Measurements from ENCODE around the gene FGFR3.

The FGFR3 gene

GRCh38 chr4:1802720-1803522, 9.8 kb downstream of the FGFR3 start:
- DNase-seq (ENCODE audit: low spot score), result no peak

DNA sequence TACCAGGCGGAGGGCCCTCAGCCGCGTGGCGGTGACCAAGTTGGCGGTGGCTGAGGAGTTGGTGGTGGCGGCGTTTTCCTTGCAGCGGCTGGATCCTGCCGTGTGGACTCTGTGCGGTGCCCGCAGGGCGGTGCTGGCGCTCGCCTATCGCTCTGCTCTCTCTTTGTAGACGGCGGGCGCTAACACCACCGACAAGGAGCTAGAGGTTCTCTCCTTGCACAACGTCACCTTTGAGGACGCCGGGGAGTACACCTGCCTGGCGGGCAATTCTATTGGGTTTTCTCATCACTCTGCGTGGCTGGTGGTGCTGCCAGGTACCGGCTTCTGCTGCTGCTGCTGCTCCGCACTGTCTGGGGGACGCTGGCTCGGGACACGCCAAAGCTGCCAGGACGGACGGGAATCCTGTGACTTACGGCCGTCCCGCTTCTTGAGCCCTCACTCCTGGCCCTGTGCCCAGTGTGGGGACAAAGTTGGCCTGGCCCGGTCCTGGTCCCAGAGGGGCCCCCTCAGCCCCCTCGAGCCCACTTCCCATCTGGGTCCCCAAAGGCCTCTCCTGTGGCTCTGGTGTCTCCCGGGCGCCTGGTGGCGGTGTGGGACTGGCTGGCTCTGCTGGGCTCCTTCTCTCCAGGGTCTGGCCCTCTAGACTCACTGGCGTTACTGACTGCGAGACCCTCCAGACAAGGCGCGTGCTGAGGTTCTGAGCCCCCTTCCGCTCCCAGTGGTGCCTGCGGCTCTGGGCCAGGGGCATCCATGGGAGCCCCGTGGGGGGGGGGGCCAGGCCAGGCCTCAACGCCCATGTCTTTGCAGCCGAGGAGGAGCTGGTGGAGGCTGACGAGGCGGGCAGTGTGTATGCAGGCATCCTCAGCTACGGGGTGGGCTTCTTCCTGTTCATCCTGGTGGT, 10.7 kb downstream of the FGFR3 start:
- DNase-seq (ENCODE audit: low spot score), result no peak

DNA sequence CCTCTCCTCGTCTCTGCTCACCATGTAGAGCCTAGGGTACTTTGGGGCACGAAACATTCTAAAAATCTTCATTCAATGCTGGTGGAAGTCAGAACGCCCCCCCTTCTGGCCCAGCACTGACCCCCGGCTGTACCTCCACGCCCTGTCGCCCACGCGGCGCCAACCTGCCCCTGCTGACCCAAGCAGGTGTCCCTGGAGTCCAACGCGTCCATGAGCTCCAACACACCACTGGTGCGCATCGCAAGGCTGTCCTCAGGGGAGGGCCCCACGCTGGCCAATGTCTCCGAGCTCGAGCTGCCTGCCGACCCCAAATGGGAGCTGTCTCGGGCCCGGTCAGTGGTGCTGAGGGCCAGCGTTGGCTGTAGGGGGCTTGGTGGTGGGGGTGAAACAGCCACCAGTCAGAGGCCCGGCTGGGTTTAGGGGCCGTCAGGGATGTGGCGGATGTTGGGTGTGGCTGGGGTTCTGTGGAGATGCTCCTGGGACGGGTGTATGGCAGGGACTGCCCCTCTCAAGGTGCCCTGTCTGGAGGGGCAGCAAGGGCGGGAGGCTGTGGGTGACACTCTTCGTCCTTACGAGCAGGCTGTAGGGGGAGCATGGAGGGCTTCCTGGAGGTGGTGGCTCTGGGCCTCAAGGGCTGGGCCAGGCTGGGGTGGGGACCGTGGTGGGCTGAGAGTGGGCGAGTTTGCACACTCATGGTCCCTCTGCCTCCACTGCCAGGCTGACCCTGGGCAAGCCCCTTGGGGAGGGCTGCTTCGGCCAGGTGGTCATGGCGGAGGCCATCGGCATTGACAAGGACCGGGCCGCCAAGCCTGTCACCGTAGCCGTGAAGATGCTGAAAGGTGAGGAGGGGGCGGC, 11.8 kb downstream of the FGFR3 start:
- DNase-seq (ENCODE audit: low spot score), result no peak

DNA sequence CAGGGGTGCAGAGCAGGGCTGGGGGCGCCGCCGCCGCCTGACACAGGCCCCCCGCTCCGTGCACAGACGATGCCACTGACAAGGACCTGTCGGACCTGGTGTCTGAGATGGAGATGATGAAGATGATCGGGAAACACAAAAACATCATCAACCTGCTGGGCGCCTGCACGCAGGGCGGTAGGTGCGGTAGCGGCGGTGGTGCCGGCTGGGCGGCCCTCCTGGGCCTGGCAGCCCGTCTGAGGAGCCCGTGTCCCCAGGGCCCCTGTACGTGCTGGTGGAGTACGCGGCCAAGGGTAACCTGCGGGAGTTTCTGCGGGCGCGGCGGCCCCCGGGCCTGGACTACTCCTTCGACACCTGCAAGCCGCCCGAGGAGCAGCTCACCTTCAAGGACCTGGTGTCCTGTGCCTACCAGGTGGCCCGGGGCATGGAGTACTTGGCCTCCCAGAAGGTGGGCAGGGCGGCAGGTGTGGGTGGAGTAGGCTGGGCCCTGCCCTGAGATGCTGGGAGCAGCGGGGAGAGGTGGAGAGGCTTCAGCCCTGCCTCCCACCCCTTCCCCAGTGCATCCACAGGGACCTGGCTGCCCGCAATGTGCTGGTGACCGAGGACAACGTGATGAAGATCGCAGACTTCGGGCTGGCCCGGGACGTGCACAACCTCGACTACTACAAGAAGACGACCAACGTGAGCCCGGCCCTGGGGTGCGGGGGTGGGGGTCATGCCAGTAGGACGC, 12.6 kb downstream of the FGFR3 start:
- no peak for DNase-seq (ENCODE audit: low spot score)

GRCh38 chr4:1806223-1806564, 13.1 kb downstream of the FGFR3 start:
- no peak for DNase-seq (ENCODE audit: low spot score)

- DNase-seq (ENCODE audit: low spot score), result no peak
These were observed 13.7 kb downstream of the FGFR3 start for GRCh38 chr4:1806596-1807331.

DNA sequence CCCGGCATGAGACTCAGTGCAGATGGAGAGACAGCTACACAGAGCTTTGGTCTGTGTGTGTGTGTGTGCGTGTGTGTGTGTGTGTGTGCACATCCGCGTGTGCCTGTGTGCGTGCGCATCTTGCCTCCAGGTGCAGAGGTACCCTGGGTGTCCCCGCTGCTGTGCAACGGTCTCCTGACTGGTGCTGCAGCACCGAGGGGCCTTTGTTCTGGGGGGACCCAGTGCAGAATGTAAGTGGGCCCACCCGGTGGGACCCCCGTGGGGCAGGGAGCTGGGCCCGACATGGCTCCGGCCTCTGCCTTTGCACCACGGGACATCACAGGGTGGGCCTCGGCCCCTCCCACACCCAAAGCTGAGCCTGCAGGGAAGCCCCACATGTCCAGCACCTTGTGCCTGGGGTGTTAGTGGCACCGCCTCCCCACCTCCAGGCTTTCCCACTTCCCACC, 14.3 kb downstream of the FGFR3 start:
- no peak for DNase-seq (ENCODE audit: low spot score)

DNA sequence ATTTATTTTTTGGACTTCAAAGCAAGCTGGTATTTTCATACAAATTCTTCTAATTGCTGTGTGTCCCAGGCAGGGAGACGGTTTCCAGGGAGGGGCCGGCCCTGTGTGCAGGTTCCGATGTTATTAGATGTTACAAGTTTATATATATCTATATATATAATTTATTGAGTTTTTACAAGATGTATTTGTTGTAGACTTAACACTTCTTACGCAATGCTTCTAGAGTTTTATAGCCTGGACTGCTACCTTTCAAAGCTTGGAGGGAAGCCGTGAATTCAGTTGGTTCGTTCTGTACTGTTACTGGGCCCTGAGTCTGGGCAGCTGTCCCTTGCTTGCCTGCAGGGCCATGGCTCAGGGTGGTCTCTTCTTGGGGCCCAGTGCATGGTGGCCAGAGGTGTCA, 15.3 kb downstream of the FGFR3 start:
- no peak for DNase-seq (ENCODE audit: low spot score)

- no peak for DNase-seq (ENCODE audit: low spot score)
These were observed 16.0 kb downstream of the FGFR3 start for GRCh38 chr4:1808851-1809753.

DNA sequence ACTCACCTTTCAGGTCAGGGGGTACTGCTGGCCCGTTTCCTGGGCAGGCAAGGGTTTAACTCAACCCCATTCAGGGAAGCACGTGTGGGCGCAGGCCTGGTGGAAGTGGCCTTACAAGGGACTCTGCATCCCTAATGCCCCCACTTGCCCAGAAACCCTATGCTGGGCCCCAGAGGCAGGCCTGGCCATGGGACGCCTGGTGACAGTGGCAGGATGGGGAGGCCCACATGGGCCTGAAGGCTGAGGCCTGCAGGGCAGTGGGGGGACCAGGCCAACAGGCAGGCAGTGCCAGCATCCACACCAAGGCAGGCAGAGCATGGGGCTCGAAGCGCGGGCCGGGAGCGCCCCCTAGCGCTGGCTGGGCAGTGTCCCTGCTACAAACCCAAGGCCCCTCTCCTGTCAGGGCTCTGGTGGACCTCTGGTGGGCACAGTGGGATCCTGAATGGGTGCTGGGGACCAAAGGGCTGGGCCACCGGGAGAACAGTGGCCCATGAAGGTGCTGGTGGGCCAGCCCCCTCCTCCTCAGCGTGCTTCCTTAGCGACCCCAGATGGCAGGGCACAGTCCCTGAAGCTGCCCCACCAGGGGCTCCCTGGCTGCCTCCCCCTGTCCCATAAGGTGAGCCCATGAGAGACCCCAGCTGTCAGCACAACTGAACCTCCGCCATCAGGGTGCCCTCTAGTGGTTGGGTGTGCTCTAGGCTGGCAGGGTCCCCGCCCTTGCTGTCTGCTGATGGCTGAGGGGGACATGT, 16.8 kb downstream of the FGFR3 start:
- peak; percentile 35 for DNase-seq (ENCODE audit: low spot score)

DNA sequence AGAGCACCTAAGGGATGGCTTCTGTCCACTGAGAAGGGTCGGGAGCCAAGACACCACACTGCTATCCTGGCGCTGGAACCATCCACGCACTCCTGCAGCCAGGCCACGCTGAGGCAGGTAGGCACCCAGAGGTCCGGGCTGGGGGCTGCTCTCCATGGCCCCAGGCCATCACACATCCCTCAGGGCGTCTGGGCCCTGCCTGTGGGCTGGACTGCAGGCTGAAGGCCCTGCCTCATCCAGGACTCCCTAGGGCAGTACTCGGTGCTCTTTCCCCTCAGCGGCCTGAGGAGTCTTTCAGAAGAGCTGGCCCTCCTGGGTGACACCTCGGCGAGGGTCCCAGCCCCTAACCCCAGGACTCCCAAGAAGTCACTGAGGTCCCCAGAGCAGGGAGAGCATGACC, 17.7 kb downstream of the FGFR3 start:
- no peak for DNase-seq (ENCODE audit: low spot score)

- no peak for DNase-seq (ENCODE audit: low spot score)
These were observed 19.6 kb downstream of the FGFR3 start for GRCh38 chr4:1812720-1813119.

GRCh38 chr4:1813231-1813630, 20.1 kb downstream of the FGFR3 start:
- no peak for DNase-seq (ENCODE audit: low spot score)

- DNase-seq (ENCODE audit: low spot score), result no peak
These were observed 20.8 kb downstream of the FGFR3 start for GRCh38 chr4:1813915-1814314.

- DNase-seq (ENCODE audit: low spot score), result no peak
These were observed 21.4 kb downstream of the FGFR3 start for GRCh38 chr4:1814453-1814852.

DNA sequence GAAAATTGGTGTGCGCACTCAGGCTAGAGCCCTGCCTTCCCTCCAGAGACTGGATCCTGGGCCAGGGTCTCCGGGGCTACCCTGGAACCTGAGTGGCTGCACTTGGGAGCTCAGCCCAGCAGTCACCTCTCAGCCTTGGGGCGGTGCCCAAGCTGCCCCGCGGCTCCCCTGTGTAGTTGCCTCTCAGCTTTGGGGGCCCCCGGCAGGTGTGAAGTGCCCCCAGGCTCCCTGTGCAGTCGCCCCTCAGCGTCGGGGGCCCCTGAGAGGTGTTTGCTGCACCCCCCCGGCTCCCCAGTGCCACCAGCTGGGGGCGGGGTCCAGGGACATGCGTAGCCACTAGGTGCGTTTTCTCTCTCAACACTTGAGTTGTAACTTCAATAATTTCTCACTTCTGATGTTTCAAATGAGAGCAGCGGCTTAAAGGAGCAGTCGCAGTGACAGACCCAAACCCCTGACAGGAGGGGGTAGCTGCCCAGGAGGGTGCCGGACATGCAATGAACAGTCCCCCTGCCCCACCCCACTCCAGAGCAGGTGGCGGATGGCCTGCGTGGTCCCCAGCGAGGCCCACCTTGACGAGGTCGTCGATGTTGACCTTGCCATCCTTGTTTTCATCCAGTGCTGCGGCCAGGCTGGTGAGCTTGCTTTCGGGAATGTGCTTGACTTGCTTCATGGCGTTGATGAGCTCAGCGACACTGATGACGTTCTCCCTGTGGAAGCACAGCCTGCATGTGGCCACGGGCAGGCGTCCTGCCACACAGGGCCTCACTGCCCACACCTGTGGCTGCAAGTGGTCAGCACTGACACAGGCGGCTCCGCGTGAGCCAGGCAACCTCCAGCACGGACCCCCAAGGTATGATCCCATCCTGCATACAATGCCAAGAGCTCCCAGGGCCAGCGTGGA, 22.3 kb downstream of the FGFR3 start:
- no peak for DNase-seq (ENCODE audit: low spot score)

DNA sequence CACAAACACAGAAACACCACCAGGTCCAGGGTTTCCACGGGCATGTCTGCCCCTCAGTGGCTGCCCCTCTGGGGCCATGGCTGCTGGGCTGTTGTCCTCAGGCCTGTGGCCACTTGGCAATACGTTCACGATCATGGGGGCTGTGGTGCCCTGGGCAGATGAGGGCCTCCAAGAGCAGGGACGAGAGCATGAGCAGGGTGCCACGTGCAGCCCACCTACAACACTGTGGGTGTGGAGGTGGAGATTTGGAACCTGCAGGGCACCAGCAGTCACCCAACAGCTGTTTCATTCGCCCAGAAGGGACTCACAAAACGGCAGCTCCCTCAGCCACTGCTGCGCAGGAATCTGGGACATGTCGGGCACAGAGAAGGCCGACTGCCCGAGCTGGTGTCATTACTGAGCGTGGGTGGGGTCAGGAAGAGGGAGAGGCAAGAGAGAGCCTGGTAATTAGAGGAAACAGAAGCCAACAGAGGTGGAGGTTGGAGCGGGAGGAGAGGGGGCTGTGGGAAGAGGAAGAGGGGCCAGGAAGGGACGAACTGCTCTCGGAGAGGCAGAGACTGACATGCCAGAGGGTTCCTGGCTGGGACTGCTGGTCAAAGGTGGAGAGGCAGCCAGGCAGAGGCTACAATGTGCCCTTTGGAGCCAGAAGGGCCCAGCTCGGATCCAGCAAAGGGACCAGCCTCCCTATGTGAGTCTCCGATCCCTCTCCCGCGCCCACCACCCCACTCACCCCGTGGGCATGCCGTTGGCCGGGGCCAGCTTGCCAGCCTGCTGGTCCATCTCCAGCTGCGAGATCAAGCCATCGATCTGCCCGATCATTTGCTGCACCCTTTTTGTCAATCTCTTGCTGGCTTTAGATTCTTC, 23.1 kb downstream of the FGFR3 start:
- DNase-seq (ENCODE audit: low spot score), result no peak
